ENCODE data around the gene GID4. TPM values are rescaled to one million over a fixed set of nuclear protein-coding genes. Genes with fewer than 3 reads are reported as not detected.
A peak's percentile ranks its signal among the peaks of the same experiment; 100 is the strongest.

The GID4 gene
- total RNA-seq, 1 experiment from 2014 or later = 2.7 TPM

- DNase-seq (ENCODE audit: low read depth) = no peak
These were observed 3.8 kb downstream of the GID4 start for GRCh38 chr17:18042983-18043382.

DNA sequence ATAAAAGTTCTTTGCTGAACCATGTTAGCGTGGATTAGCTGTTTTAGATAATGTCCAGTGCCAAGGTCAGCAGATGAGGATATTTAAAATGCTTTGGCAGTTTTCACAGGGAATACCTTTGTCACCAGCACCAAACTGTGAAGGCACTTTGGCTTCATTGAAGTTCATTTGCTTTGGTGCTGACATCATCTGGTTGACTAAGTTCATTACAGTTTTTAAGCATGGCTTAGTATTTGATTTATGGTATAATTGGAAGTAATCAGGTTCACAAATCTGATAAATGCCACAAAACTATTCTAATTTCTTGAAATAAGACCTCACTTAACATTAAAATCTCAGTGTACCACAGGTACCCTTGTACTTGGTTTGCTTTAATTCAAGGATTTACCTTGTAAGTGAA lies 4.3 kb downstream of the GID4 start:
- DNase-seq (ENCODE audit: low read depth) = no peak

- DNase-seq (ENCODE audit: low read depth) = no peak
These were observed 5.4 kb downstream of the GID4 start for GRCh38 chr17:18044609-18045008.

DNA sequence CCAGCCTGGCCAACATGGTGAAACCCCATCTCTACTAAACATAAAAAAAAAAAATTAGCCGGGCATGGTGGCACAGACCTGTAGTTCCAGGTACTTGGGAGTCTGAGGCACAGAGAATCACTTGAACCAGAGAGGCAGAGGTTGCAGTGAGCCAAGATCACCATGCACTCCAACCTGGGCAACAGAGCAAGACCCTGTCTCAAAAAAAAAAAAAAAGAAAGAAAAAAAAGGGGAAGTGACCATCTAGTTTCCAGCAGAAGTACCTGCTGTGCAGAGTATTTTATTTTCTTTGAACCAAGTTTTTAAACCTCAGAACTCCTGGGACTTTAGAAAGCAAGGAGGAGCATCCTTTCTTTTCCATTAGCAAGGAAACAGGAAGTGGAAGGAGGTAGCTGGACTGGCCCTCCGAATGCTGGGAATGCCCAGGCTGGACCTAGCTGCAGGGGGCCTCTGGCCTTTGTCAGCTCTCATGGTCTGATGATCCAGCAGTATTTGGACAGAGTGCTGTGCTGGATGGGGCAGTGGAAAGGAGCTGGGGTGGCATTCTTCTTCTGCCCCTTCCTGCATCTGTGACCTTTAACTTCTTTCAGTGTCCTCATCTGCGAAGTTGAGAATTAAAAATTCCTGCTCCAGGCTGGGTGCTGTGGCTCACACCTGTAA lies 6.6 kb downstream of the GID4 start:
- DNase-seq (ENCODE audit: low read depth) = no peak

GRCh38 chr17:18055597-18055996 lies 16.4 kb downstream of the GID4 start:
- DNase-seq (ENCODE audit: low read depth) = no peak

GRCh38 chr17:18056214-18056613 lies 17.0 kb downstream of the GID4 start:
- DNase-seq (ENCODE audit: low read depth) = no peak

GRCh38 chr17:18059283-18059682 lies 20.1 kb downstream of the GID4 start:
- DNase-seq (ENCODE audit: low read depth) = no peak

DNA sequence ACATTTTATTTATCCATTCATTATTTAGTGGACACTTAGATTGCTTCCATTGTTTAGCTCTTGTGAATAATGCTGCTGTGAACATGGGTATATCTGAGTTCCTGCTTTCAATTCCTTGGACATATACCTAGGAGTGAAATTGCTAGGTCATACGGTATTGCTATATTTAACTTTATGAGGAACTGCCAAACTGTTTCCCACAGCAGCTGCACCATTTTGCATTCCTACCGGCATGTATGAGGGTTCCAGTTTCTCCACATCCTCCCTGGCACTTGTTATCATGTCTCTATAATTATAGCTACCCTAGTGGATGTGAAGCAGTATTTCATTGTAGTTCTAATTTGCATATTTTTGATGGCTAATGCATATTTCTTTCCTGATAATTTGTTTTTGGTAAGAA lies 24.8 kb downstream of the GID4 start:
- DNase-seq (ENCODE audit: low read depth) = no peak

DNA sequence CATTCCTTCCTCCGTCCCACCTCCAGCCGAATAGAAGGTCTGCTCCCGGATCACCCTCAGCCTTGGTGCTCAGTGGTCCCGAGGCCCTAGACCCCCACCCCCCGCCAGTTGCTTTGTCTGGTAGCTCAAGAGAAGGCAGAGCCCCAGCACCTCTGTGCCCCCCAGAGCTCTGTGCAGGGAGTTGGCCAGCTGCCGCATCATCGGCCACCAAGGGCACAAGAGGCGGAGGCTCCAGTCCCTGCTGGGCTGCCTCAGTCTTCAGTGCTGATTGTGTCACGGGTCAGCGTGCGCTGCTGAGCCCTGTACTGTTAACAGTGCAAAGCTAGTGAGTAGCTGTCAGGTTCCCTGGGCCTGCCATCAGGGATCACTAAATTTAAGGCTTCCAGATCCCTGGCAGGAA lies 26.3 kb downstream of the GID4 start:
- no peak for DNase-seq (ENCODE audit: low read depth)

DNA sequence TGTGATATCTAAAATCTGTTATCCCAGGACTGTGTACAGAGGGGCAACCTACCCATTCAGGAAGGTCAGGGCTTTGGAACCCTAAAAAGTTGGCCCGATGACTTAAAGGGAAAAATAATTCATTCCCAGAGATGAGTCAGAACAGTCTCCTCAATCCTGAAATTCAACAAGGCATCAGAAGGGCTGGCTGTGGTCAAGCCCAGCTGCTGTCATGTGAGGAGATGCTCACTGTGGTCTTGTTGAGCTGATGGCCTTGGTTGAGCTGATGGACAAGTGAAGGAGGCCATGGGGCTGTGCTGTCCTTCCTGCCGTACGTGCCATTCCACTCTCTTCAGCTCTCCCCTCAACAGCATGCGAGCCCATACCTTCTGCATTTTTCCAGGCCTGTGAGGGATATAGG lies 27.7 kb downstream of the GID4 start:
- no peak for DNase-seq (ENCODE audit: low read depth)

GRCh38 chr17:18069101-18069500 lies 29.9 kb downstream of the GID4 start:
- no peak for DNase-seq (ENCODE audit: low read depth)

DNA sequence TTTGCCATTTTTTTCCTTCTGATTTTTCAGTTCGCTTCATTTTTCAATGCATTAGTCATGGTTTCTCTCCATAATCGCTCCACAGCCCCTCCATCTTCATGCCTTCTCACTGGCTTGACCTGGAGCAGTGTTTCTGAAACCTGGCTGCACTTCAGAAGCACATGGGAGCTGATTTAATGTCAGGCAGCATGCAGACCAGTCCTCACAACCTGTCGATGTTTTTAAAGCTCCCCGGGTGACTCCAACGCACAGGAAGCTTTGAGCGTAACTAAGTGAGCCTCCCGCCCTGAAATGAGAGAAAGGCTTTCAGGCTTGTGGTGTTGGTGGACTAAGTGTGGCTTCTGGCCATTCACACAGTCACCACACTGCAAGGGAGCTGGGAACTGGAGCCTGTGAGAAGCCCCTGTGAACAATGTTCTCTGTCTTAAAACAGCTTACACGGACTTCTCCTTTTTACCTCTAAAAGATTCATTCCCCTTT lies 31.7 kb downstream of the GID4 start:
- peak; percentile 51 for DNase-seq (ENCODE audit: low read depth)

DNA sequence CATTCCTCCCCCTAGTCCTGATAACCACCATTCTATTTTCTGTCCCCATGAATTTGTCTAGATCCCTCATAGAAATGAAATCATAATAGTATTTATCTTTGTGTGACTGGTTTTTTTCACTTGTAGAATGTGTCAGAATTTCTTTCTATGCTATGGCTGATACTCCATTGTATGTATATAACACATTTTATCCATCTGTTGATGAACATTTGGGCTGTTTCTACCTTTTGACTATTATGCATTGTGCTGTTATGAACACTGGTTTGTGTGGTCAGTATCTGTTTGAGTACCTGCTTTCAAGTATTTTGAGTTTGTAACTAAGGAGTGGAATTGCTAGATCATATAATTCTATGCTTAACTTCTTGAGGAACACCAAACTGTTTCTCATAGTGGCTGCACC lies 32.5 kb downstream of the GID4 start:
- no peak for DNase-seq (ENCODE audit: low read depth)

DNA sequence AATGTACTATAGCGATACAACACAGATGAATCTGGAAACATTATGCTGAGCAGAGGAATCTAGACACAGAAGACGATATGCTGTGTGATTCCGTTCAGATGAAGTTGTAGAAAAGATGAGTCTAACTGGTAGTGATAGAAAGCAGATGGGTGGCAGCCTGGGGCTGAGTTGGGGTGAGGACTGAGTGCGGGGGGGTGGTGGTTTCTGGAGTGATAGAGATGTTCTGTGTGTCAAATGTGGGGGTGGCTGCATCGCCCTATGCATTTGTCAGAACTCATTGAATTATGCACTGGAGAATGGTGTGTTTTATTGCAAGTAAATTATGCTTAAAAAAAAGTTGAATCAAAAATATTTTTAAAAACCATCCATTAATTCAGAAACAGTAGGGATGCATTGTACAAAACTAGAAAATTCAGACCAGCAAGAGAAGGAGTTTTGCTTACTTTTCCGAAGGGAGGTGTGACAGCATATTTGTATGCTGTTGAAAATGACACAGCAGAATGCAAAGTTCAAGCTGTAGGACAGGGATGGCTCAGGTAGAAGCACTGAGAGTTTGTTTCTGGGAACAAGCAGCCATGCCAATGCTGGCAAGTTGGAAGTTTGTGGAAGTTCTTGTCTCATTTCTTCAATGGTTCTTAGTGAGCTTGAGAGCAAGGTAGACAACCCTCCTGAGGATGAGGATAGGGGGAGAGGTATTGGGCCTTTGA lies 35.5 kb downstream of the GID4 start:
- no peak for DNase-seq (ENCODE audit: low read depth)

GRCh38 chr17:18076936-18077335 lies 37.7 kb downstream of the GID4 start:
- no peak for DNase-seq (ENCODE audit: low read depth)

GRCh38 chr17:18079543-18079942 lies 40.3 kb downstream of the GID4 start:
- DNase-seq (ENCODE audit: low read depth) = no peak

GRCh38 chr17:18084256-18084655 lies 45.0 kb downstream of the GID4 start:
- DNase-seq (ENCODE audit: low read depth) = no peak

DNA sequence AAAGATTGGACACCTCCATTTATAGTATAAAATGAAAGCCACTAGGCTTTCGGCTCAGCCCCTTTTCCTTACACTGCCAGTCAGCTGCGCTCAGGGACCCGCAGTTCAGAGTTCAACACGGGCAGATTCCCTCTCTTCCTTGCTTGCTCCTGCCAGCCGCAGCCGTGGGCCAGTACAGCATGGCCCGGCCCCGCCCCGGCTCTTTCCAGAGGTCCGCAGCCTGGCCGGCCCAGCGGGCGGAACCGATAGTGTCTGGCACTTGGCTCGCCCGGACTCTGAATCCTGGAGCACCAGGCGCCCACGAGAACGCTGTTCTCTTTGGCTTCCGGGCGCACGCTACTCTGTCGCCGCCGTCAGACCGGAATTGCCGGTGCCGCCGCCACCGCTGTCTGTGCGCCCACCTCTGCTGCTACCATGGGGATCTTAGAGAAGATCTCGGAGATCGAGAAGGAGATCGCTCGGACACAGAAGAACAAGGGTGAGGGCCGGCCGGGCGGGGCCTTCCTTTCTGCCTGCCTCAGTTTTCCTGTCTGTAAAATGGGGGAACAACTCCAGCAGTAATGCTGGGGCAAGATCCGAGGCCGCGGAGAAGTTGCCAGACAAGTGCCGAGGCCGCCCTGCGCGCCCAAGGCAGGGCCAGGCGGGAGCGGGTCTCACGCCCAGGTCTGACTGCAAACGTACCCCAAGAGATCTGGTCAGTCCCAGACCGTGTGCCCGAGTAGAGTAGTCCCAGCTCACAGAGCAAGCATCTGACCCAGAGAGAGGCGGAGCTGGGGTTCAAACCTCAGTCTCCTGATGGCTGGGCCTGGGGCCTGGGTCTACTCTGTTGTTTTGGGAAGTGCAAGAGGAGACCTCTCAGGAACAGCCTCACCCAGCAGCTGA lies 48.6 kb downstream of the GID4 start, which contains the start of gene DRG2:
Gene DRG2, plus strand, starts transcription at position 339 of the 882 bp plus-strand sequence. Its CDS starts 76 bp downstream, at position 415.
- peak; percentile 95 for DNase-seq (ENCODE audit: low read depth)

GRCh38 chr17:18089613-18090012 lies 50.4 kb downstream of the GID4 start:
- no peak for DNase-seq (ENCODE audit: low read depth)

GRCh38 chr17:18093616-18094408 lies 54.6 kb downstream of the GID4 start:
- DNase-seq (ENCODE audit: low read depth) = peak; percentile 73

- DNase-seq (ENCODE audit: low read depth) = no peak
These were observed 55.2 kb downstream of the GID4 start for GRCh38 chr17:18094409-18094807.

DNA sequence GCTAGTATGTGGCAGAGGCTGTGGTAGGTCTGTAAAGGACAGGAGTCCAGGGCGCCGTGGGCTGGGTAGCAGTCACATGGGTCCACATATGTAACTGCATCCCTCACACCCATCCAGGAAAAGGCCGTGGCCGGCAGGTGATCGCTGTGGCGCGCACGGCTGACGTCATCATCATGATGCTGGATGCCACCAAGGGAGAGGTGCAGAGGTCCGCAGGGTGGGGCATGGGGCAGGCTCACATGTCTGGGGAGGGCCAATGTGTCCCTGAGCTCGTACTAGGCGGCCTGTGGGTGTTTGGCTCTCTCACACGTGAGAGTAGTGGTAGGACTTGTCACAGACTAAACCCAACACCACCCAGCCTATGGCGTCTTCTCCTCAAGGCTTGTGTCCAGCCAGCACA lies 60.3 kb downstream of the GID4 start:
- no peak for DNase-seq (ENCODE audit: low read depth)

Data from Daoy (cell line).